ENCODE data around the gene LOXHD1.

Gene LOXHD1

GRCh38 chr18:46462523-46462922, 194.5 kb downstream of the LOXHD1 start:
- ATAC-seq (replicated peaks) (no peak), DNase-seq (no peak)
- H3K9me3 Mint-ChIP-seq: no peaks in the 10 kb centered on the region
- no peak overlapping the region for H3K4me3 Mint-ChIP-seq
- peaks cover 20 to 31% of the 10 kb centered on the region in 2 donors for H3K27me3 Mint-ChIP-seq
- peaks cover 0 to 1% of the 10 kb centered on the region in 2 donors for H3K4me1 Mint-ChIP-seq (ENCODE audit: low read depth in 2 of 2)
- H3K27ac Mint-ChIP-seq: no peak overlapping the region
- peaks cover 2% of the 10 kb centered on the region for H3K36me3 Mint-ChIP-seq (ENCODE audit: insufficient read depth)

- Mint-ChIP-seq H3K9me3 (no peaks in the 10 kb centered on the region), H3K4me1 (ENCODE audit: low read depth in 2 of 2) (peaks cover 0 to 1% of the 10 kb centered on the region in 2 donors), H3K27me3 (peaks cover 20 to 31% of the 10 kb centered on the region in 2 donors), H3K4me3 (no peak overlapping the region), H3K27ac (no peak overlapping the region), H3K36me3 (ENCODE audit: insufficient read depth) (peaks cover 2% of the 10 kb centered on the region)
- ATAC-seq (replicated peaks) (no peak), DNase-seq (no peak)
Observed at GRCh38 chr18:46461993-46462392, 195.0 kb downstream of the LOXHD1 start.

DNA sequence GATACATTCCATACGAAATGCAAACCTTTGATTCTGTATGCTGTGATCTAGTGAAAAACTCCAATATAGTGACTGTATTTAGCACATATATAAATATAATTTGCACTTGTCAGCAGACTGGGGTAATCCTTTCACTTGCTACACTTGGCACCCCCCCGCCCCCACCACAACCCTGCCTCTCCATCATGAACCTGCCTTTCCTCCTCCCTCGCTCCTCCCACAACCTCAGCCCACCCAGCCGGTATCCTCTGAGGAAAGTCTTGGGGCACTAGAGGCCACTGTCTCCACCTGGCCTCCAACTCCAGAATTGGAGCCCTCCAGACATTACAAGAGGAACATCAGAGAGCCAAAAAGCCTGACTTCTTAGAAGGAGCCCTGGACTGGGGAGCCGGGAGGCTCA, 196.3 kb downstream of the LOXHD1 start:
- ATAC-seq (replicated peaks) (no peak), DNase-seq (no peak)
- Mint-ChIP-seq H3K36me3 (ENCODE audit: insufficient read depth) (peaks cover 2% of the 10 kb centered on the region), H3K27ac (no peak overlapping the region), H3K9me3 (no peaks in the 10 kb centered on the region), H3K27me3 (peaks cover 20 to 35% of the 10 kb centered on the region in 2 donors), H3K4me1 (ENCODE audit: low read depth in 2 of 2) (peaks cover 0 to 1% of the 10 kb centered on the region in 2 donors), H3K4me3 (no peak overlapping the region)

GRCh38 chr18:46459789-46460455, 197.1 kb downstream of the LOXHD1 start:
- Mint-ChIP-seq H3K36me3 (ENCODE audit: insufficient read depth) (peaks cover 6% of the 10 kb centered on the region), H3K27me3 (peaks cover 20 to 29% of the 10 kb centered on the region in 2 donors), H3K4me1 (ENCODE audit: low read depth in 2 of 2) (no peaks in the 10 kb centered on the region), H3K4me3 (no peak overlapping the region), H3K27ac (no peak overlapping the region), H3K9me3 (no peaks in the 10 kb centered on the region)
- ATAC-seq (replicated peaks): no peak
- no peak for DNase-seq

GRCh38 chr18:46458472-46458871, 198.5 kb downstream of the LOXHD1 start:
- Mint-ChIP-seq H3K4me3 (no peak overlapping the region), H3K9me3 (no peaks in the 10 kb centered on the region), H3K36me3 (ENCODE audit: insufficient read depth) (peaks cover 10% of the 10 kb centered on the region), H3K4me1 (ENCODE audit: low read depth in 2 of 2) (no peaks in the 10 kb centered on the region), H3K27ac (no peak overlapping the region), H3K27me3 (peaks cover 14 to 26% of the 10 kb centered on the region in 2 donors)
- DNase-seq: no peak
- no peak for ATAC-seq (replicated peaks)

DNA sequence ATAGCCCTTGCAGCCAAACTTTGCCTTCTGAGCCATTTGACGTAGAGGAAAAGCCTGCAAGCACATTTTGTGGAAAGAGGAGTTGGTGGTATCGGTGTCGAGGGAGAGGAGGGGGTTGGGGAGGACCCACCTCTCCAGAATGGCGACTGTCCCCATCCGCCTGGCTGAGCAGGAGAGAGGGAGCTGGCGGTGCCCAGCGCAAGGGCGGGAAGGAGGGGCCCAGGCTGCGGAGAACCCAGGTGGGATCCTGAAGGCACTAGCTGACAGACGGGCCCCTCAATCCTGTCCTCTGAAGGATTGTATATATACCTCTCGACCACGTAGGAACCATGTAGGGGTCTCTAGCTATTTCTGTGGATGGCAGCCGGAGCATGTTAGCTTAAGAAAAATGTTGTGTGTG, 200.3 kb downstream of the LOXHD1 start:
- Mint-ChIP-seq H3K4me3 (no peak overlapping the region), H3K9me3 (no peaks in the 10 kb centered on the region), H3K27me3 (peaks cover 14 to 31% of the 10 kb centered on the region in 2 donors), H3K27ac (no peak overlapping the region), H3K4me1 (ENCODE audit: low read depth in 2 of 2) (no peaks in the 10 kb centered on the region), H3K36me3 (ENCODE audit: insufficient read depth) (peaks cover 10% of the 10 kb centered on the region)
- ATAC-seq (replicated peaks) (no peak), DNase-seq (no peak)

DNA sequence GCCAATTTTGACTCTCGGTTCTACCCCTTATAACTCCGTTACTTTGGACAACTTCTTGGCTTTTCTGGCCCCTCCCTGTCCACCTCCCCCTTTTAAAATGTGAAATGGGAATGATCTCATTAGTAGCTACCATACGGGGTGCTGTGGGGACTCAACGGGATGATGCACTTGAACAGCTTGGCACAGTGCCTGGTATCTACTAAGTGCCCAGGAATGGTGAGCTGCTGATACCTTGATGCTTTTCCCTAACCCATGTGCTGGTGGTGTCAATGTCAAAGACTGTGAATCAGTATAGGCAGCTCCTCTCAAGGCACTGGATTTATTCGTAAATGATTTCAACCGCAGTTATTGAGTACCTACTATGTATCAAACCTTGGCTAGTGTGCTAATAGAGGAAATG, 204.2 kb downstream of the LOXHD1 start:
- Mint-ChIP-seq H3K36me3 (ENCODE audit: insufficient read depth) (peaks cover 12% of the 10 kb centered on the region), H3K4me1 (ENCODE audit: low read depth in 2 of 2) (peaks cover 0 to under 1% of the 10 kb centered on the region in 2 donors), H3K27me3 (peaks cover 25 to 31% of the 10 kb centered on the region in 2 donors), H3K27ac (no peak overlapping the region), H3K4me3 (no peak overlapping the region), H3K9me3 (no peaks in the 10 kb centered on the region)
- ATAC-seq (replicated peaks) (no peak), DNase-seq (no peak)

DNA sequence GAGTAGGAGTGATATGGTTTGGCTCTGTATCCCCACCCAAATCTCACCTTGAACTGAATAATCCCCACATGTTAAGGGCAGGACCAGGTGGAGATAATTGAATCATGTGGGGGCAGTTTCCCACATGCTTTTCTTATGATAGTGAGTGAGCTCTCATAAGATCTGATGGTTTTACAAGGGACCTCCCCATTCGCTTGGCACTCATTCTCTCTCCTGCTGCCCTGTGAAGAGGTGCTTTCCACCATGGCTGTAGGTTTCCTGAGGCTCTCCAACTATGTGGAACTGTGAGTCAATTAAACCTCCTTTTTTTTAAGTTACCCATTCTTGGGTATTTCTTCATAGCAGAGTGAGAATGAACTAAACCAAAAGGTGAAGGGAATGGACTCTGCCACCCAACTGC, 207.5 kb downstream of the LOXHD1 start:
- Mint-ChIP-seq H3K9me3 (no peaks in the 10 kb centered on the region), H3K27ac (no peak overlapping the region), H3K27me3 (peaks cover 43 to 46% of the 10 kb centered on the region in 2 donors), H3K4me3 (no peak overlapping the region), H3K36me3 (ENCODE audit: insufficient read depth) (peaks cover 8% of the 10 kb centered on the region), H3K4me1 (ENCODE audit: low read depth in 2 of 2) (peaks cover 0 to 3% of the 10 kb centered on the region in 2 donors)
- DNase-seq (no peak), ATAC-seq (replicated peaks) (no peak)

- no peak overlapping the region for H3K4me3 Mint-ChIP-seq
- ATAC-seq (replicated peaks) (no peak), DNase-seq (no peak)
- peaks cover 8% of the 10 kb centered on the region for H3K36me3 Mint-ChIP-seq (ENCODE audit: insufficient read depth)
- H3K4me1 Mint-ChIP-seq (ENCODE audit: low read depth in 2 of 2): peaks cover 0 to 3% of the 10 kb centered on the region in 2 donors
- peaks cover 43 to 46% of the 10 kb centered on the region in 2 donors for H3K27me3 Mint-ChIP-seq
- H3K9me3 Mint-ChIP-seq: no peaks in the 10 kb centered on the region
- no peak overlapping the region for H3K27ac Mint-ChIP-seq
Observed at GRCh38 chr18:46449033-46449432, 208.0 kb downstream of the LOXHD1 start.

DNA sequence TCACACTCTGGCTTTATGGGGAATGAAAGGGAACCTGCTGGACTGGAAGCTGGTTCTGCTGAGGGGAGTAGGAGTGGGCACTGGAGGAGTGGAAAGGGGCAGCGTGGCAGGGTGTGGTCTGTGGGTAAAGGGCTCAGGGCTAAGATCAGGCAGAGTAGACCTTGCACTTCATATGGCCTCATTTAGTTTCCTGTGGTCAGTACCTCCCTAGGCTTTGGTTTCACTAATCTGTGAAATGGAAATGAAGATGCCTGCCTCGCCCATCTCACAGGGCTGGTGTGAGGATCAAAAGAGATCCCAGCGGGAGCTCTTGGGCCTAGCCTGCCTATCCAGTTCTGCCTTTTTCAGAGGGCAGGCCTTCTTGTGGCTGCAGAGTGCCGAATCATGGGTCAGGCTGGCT, 208.7 kb downstream of the LOXHD1 start:
- Mint-ChIP-seq H3K27ac (no peak overlapping the region), H3K4me1 (ENCODE audit: low read depth in 2 of 2) (peaks cover 0 to 3% of the 10 kb centered on the region in 2 donors), H3K27me3 (peaks cover 43 to 46% of the 10 kb centered on the region in 2 donors), H3K4me3 (no peak overlapping the region), H3K9me3 (no peaks in the 10 kb centered on the region), H3K36me3 (ENCODE audit: insufficient read depth) (peaks cover 3% of the 10 kb centered on the region)
- ATAC-seq (replicated peaks) (no peak), DNase-seq (no peak)

- DNase-seq (no peak), ATAC-seq (replicated peaks) (no peak)
- no peaks in the 10 kb centered on the region for H3K9me3 Mint-ChIP-seq
- no peak overlapping the region for H3K4me3 Mint-ChIP-seq
- H3K27me3 Mint-ChIP-seq: peaks cover 38 to 46% of the 10 kb centered on the region in 2 donors
- no peak overlapping the region for H3K27ac Mint-ChIP-seq
- H3K4me1 Mint-ChIP-seq (ENCODE audit: low read depth in 2 of 2): peaks cover 0 to 3% of the 10 kb centered on the region in 2 donors
- H3K36me3 Mint-ChIP-seq (ENCODE audit: insufficient read depth): peaks cover 3% of the 10 kb centered on the region
Observed at GRCh38 chr18:46447792-46448191, 209.2 kb downstream of the LOXHD1 start.

DNA sequence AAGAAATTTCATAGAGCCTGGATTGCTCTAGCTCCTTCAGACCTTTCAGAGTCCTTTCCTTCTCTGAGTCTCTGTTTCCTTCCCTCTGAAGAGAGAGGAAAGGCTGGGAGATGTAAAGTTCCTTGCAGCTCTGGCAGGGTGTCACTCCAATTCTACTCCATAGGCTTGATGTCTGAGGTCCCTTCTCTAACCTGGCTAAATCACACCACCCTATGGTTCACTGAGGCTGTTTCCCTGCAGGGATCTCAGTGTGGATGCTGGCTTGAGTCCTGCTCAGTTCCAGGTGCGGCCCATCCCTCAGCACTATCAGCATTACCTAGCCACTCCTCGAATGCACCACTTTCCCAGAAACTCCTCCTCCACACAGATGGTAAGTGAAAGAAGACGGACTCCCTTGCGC, 209.7 kb downstream of the LOXHD1 start:
- peaks cover 37 to 46% of the 10 kb centered on the region in 2 donors for H3K27me3 Mint-ChIP-seq
- H3K27ac Mint-ChIP-seq: no peak overlapping the region
- no peaks in the 10 kb centered on the region for H3K9me3 Mint-ChIP-seq
- H3K4me3 Mint-ChIP-seq: no peak overlapping the region
- no peak for ATAC-seq (replicated peaks)
- peaks cover 3% of the 10 kb centered on the region for H3K36me3 Mint-ChIP-seq (ENCODE audit: insufficient read depth)
- peaks cover 0 to 3% of the 10 kb centered on the region in 2 donors for H3K4me1 Mint-ChIP-seq (ENCODE audit: low read depth in 2 of 2)
- DNase-seq: no peak

GRCh38 chr18:46445522-46446313, 211.3 kb downstream of the LOXHD1 start:
- Mint-ChIP-seq H3K4me3 (no peak overlapping the region), H3K27me3 (peaks cover 34 to 44% of the 10 kb centered on the region in 2 donors), H3K4me1 (ENCODE audit: low read depth in 2 of 2) (peaks cover 0 to 3% of the 10 kb centered on the region in 2 donors), H3K27ac (no peak overlapping the region), H3K36me3 (ENCODE audit: insufficient read depth) (peaks cover 9% of the 10 kb centered on the region), H3K9me3 (no peaks in the 10 kb centered on the region)
- DNase-seq: no peak
- ATAC-seq (replicated peaks): no peak

DNA sequence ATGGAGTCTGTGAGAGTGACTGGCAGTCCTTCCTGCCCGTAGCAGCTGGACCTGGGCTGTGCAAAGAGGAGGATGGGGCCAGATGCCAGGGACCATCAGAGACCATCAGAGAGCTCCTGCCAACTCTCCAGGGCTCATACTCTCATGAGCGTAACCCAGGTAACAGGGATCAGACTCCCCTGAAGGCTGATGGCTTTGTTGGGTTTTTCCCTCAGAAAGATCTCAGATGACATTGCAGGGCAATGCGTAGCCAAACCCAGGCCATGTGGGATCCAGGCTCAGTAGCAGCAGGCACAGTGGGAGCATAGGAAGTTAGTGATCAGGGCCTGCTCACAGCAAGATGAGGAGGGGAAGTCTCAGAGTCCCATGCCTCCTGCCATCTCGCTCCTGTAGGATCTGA, 218.0 kb downstream of the LOXHD1 start:
- Mint-ChIP-seq H3K9me3 (no peaks in the 10 kb centered on the region), H3K4me3 (no peak overlapping the region), H3K4me1 (ENCODE audit: low read depth in 2 of 2) (no peaks in the 10 kb centered on the region), H3K27me3 (peaks cover 0 to 7% of the 10 kb centered on the region in 2 donors), H3K27ac (no peak overlapping the region), H3K36me3 (ENCODE audit: insufficient read depth) (peaks cover 9% of the 10 kb centered on the region)
- DNase-seq: no peak
- ATAC-seq (replicated peaks): no peak

Data from effector memory CD8-positive, alpha-beta T cell (primary cell).